GM12878 (cell line): ENCODE data around the gene GALNT11. TPM values are rescaled to one million over a fixed set of nuclear protein-coding genes. Genes with fewer than 3 reads are reported as not detected.

ENCODE experiments used
- ATAC-seq: fragments of 200-7000 bp; cut with Tn5 transposase; 3 replicates; pipeline ENCODE4 v1.9.1; 2020; ENCODE audit warnings: mild to moderate bottlenecking, moderate library complexity
- BruUV-seq: library from RNA; stranded (reverse); fragments of 400-500 nt; replicated peaks from 2 replicates; lab custom pipeline; 2021; lab: Mats Ljungman, UMichigan
- CTCF ChIA-PET: fragments of 300-600 bp; sonication (Branson Sonifier 250); formaldehyde crosslinking; extraction: SDS; loops from one replicate; lab custom pipeline; 2021; ENCODE audit warnings: inconsistent platforms; lab: Yijun Ruan, JAX
- POLR2A ChIA-PET: fragments of 350-600 bp; formaldehyde crosslinking; extraction: SDS; loops from one replicate; lab custom pipeline; 2021; ENCODE audit warnings: inconsistent platforms; lab: Charles Lee
- RAD21 ChIA-PET: fragments of 300-600 bp; sonication (Branson Sonifier 250); formaldehyde crosslinking; loops from one replicate; lab custom pipeline; 2023; ENCODE audit warnings: antibody characterized with exemption; ENCODE audit not compliant: unreplicated experiment; lab: Charles Lee
- SMC1A ChIA-PET: fragments of 300-600 bp; sonication (Branson Sonifier 250); formaldehyde crosslinking; loops from one replicate; lab custom pipeline; 2023; ENCODE audit not compliant: unreplicated experiment, uncharacterized antibody; lab: Charles Lee
- DNase-seq: peaks from one replicate; pipeline ENCODE4 v3.0.0-alpha.2; 2011; ENCODE audit warnings: low read depth, low spot score
- FAIRE-seq: peaks from 3 replicates; lab custom pipeline; 2011; peaks lifted over from hg19 to GRCh38; lab: Jason Lieb, UNC
- H2AFZ ChIP-seq: 2 replicates; pipeline ENCODE4 v1.6.0; 2011; ENCODE audit warnings: low read depth, low read length, control low read depth; ENCODE audit not compliant: control insufficient read depth
- H3K27ac ChIP-seq: 2 replicates; pipeline ENCODE4 v1.5.1; 2011; ENCODE audit warnings: control low read depth; ENCODE audit not compliant: control insufficient read depth, insufficient read depth
- H3K27me3 ChIP-seq, 2 experiments: replicated peaks in 1 of 2; 2 replicates each; pipeline versions ENCODE4 v1.6.0 to v1.6.1; 2011; ENCODE audit warnings: low read length in 1 of 2; ENCODE audit not compliant: control insufficient read depth in 2 of 2, insufficient read depth in 2 of 2
- H3K36me3 ChIP-seq, 2 experiments: 2 replicates each; pipeline ENCODE4 v1.5.1; 2011; ENCODE audit warnings: low read length in 1 of 2; ENCODE audit not compliant: control insufficient read depth in 2 of 2, insufficient read depth in 2 of 2
- H3K4me1 ChIP-seq: 2 replicates; pipeline ENCODE4 v1.6.1; 2011; ENCODE audit warnings: mild to moderate bottlenecking, low read length, moderate library complexity, mixed read lengths; ENCODE audit not compliant: control insufficient read depth, insufficient read depth
- H3K4me2 ChIP-seq: 2 replicates; pipeline ENCODE4 v1.6.0; 2011; ENCODE audit warnings: control low read depth; ENCODE audit not compliant: control insufficient read depth, insufficient read depth
- H3K4me3 ChIP-seq: fragments of 200-600 bp; sonication (generic); 2 replicates; pipeline ENCODE4 v1.5.1; 2016
- H3K79me2 ChIP-seq: 2 replicates; pipeline ENCODE4 v1.6.0; 2011; ENCODE audit warnings: low read length; ENCODE audit not compliant: control insufficient read depth, insufficient read depth
- H3K9ac ChIP-seq: 2 replicates; pipeline ENCODE4 v1.8.0; 2011; ENCODE audit warnings: low read length, control low read depth, mixed read lengths; ENCODE audit not compliant: control insufficient read depth, insufficient read depth
- H3K9me3 ChIP-seq: replicated peaks from 3 replicates; pipeline ENCODE4 v1.5.1; 2011; ENCODE audit warnings: mild to moderate bottlenecking, low read length; ENCODE audit not compliant: control insufficient read depth, insufficient read depth
- H4K20me1 ChIP-seq: 2 replicates; pipeline ENCODE4 v1.6.0; 2011; ENCODE audit not compliant: control insufficient read depth, insufficient read depth
- CEBPB ChIP-seq, 2 experiments: fragments of 150-350 bp in 1 of 2; IDR thresholded peaks; 2 replicates each; pipeline ENCODE4 v1.6.1; 2012 to 2014; ENCODE audit warnings: low read depth in 2 of 2, low read length in 2 of 2, borderline replicate concordance in 1 of 2, inconsistent platforms in 1 of 2
- FOS ChIP-seq: IDR thresholded peaks from 3 replicates; pipeline ENCODE4 v1.6.1; 2011; ENCODE audit warnings: borderline replicate concordance; ENCODE audit not compliant: insufficient read length; ENCODE audit errors: extremely low read depth
- JUND ChIP-seq: IDR thresholded peaks from 2 replicates; pipeline ENCODE4 v1.6.1; 2012; ENCODE audit warnings: low read depth, mild to moderate bottlenecking, low read length, improper control_type of control experiment, moderate library complexity
- KAT2A ChIP-seq: conservative IDR thresholded peaks from 2 replicates; pipeline ENCODE4 v1.6.1; 2011; ENCODE audit warnings: low read depth, low read length; ENCODE audit not compliant: control insufficient read depth
- MYB ChIP-seq: fragments of 150-350 bp; IDR thresholded peaks from 2 replicates; pipeline ENCODE4 v1.6.1; 2014; ENCODE audit warnings: mild to moderate bottlenecking, low read depth, low read length, borderline replicate concordance
- NR2C1 ChIP-seq: fragments of 450-650 bp; IDR thresholded peaks from 2 replicates; pipeline ENCODE4 v1.6.1; 2017; ENCODE audit warnings: antibody characterized with exemption, mild to moderate bottlenecking, moderate library complexity
- NR2F1 ChIP-seq: fragments of 450-650 bp; conservative IDR thresholded peaks from 2 replicates; pipeline ENCODE4 v1.6.1; 2017; ENCODE audit warnings: mild to moderate bottlenecking
- POLR2AphosphoS2 ChIP-seq: IDR thresholded peaks from 2 replicates; pipeline ENCODE4 v1.6.1; 2011; ENCODE audit warnings: low read depth, mild to moderate bottlenecking, low read length, improper control_type of control experiment, moderate library complexity
- RB1 ChIP-seq: fragments of 450-650 bp; formaldehyde crosslinking; IDR thresholded peaks from 2 replicates; pipeline ENCODE4 v1.6.1; 2017; ENCODE audit warnings: mild to moderate bottlenecking, borderline replicate concordance
- RELA ChIP-seq: fragments of 450-650 bp; IDR thresholded peaks from 2 replicates; pipeline ENCODE4 v1.8.0; 2014; ENCODE audit warnings: borderline replicate concordance; ENCODE audit not compliant: partially characterized antibody
- SUZ12 ChIP-seq: fragments of 200-600 bp; sonication (generic); IDR thresholded peaks from one replicate; pipeline ENCODE4 v1.6.1; 2018; ENCODE audit warnings: antibody characterized with exemption, mild to moderate bottlenecking; ENCODE audit not compliant: unreplicated experiment
- YBX1 ChIP-seq: fragments of 450-650 bp; IDR thresholded peaks from 2 replicates; pipeline ENCODE4 v1.6.1; 2016; ENCODE audit warnings: antibody characterized with exemption
- ZNF217 ChIP-seq: fragments of 450-650 bp; IDR thresholded peaks from 2 replicates; pipeline ENCODE4 v1.6.1; 2017; ENCODE audit warnings: antibody characterized with exemption, mild to moderate bottlenecking
- WGBS: methylation state at CpG from one replicate; pipeline ENCODE4 v1.1.6; 2016; ENCODE audit warnings: low lambda C conversion rate; ENCODE audit not compliant: insufficient replicate concordance, insufficient coverage; ENCODE audit errors: missing lambda C conversion rate; 5-methylcytosine and 5-hydroxymethylcytosine counted together
- in situ Hi-C: fragments of 300-500 bp; cut with MboI; formaldehyde crosslinking; loops from 9 replicates; pipeline ENCODE4 v1.14.3; 2018; ENCODE audit warnings: mixed read lengths
- intact Hi-C: fragments of 100-400 bp; cut with micrococcal nuclease; formaldehyde crosslinking; loops from one replicate; pipeline ENCODE4 v1.14.2; 2022; ENCODE audit not compliant: unreplicated experiment
- polyA plus RNA-seq, 11 experiments: library from polyadenylated mRNA; depleted of rRNA in 4 of 11; unstranded in 6 of 11; stranded (reverse) in 5 of 11; fragments of >200 nt; fragmentation: Nextera tagmentation in 4 of 11; fragmentation: Illumina TruSeq in 1 of 11; extraction: Ambion mirVana in 4 of 11; extraction: Trizol in 1 of 11; gene quantifications; 1 replicate in 1 of 11; 2 replicates in 10 of 11; pipeline versions ENCODE4 v1.2.1 to v1.2.3, GENCODE V29; 2011 to 2016; ENCODE audit warnings: inconsistent platforms in 2 of 11, missing spikeins in 2 of 11, low read depth in 1 of 11
- total RNA-seq, 4 experiments: library from RNA; depleted of rRNA in 3 of 4; stranded (reverse); fragments of >200 nt in 3 of 4; fragmentation: Illumina TruSeq in 1 of 4; extraction: Trizol in 1 of 4; gene quantifications; 2 replicates each; pipeline versions ENCODE4 v1.2.1 to v1.2.3, GENCODE V29; 2013 to 2021
- TF ChIP-seq, protein P1 (sequence below): fragments of 450-650 bp; IDR thresholded peaks from 2 replicates; pipeline ENCODE4 v1.6.1; 2017; ENCODE audit warnings: borderline replicate concordance
- TF ChIP-seq, protein P2 (sequence below): fragments of 450-650 bp; IDR thresholded peaks from 2 replicates; pipeline ENCODE4 v1.6.1; 2017; ENCODE audit warnings: low read depth, mild to moderate bottlenecking, moderate library complexity
- TF ChIP-seq, protein P3 (sequence below): IDR thresholded peaks from 2 replicates; pipeline ENCODE4 v1.6.1; 2012; ENCODE audit warnings: mild to moderate bottlenecking, low read depth, low read length

GALNT11 gene
- total and polyA plus RNA-seq, 10 of the 15 experiments (the other 5 are each of a cell fraction or from before 2014, with no cell fraction given), result 2.0 to 9.5 (median 6.4) TPM

DNA sequence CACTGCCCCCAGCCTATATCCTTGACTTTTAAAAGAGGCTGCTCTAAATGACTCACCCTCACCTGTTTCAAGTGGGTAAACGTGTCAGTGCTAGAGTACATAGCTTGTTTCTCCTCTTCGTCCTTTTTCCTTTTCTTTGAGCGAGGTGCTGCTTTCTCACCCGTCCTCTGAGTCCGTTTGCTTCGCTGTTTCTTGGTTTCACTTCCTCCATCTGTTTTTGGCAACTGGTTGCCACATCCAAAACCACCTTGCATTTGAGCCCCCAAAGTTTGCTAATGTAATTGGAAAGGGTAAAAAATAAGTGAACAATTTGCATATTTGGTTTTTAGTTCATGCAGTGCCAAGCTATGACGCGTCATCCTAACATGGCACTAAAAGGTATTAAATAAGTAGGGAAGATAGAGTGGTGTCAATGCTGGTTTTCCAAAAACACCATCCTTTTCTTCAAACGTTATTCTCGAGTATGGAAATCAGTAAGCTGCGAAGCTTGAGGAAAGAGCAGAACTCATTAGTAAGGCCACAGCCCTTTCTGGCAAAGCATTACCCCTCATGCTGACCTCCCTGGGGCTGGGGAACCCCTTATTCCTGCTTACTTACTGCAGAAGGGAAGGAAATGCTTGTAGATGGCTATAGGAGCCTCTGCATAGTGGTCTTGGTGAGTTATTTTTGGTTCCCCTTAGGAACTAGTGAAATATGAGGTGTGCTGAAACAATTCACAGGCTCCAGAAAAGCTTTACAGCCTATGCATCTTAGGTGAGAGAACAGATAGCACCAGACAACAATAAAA, 133.5 kb downstream of the GALNT11 start:
- peak overlapping the region; percentile 78 for H3K4me2 ChIP-seq
- no peaks in the 10 kb centered on the region for H4K20me1 ChIP-seq
- CTCF ChIA-PET, result interaction anchor here (1.1 to 1.7 kb wide), 2 partner anchors 34 to 547 kb away, joined by 3 to 4 read pairs; no protein-coding TSS in a partner anchor
- ATAC-seq (peak; percentile 94), DNase-seq (peak; percentile 95), FAIRE-seq (peak; percentile 98)
- H3K27ac ChIP-seq, result peak overlapping the region; percentile 80
- H3K4me3 ChIP-seq, result peak overlapping the region; percentile 4
- in situ Hi-C loops (no loop called here), intact Hi-C loops (no loop called here)
- SMC1A ChIA-PET, result interaction anchor here (0.6 to 5.6 kb wide), 8 partner anchors 9 to 636 kb away, joined by 3 to 33 read pairs (median 3); no protein-coding TSS in a partner anchor
- H3K36me3 ChIP-seq, result peaks cover 7 to 31% of the 10 kb centered on the region in 2 experiments
- no peaks in the 10 kb centered on the region for H3K9me3 ChIP-seq
- no peaks in the 10 kb centered on the region; the same call in 1 of the 2 replicates for H3K79me2 ChIP-seq
- BruUV-seq, result no TSS peak
- RAD21 ChIA-PET, result interaction anchor here (1.1 to 3.5 kb wide), 3 partner anchors 19 to 548 kb away, joined by 3 to 14 read pairs (median 3); no protein-coding TSS in a partner anchor
- H3K27me3 ChIP-seq, result no peaks in the 10 kb centered on the region
- H3K9ac ChIP-seq, result peak overlapping the region; percentile 47; the same call in 1 of the 2 replicates
- peak overlapping the region; percentile 55; the same call in 1 of the 2 replicates for H2AFZ ChIP-seq
- peaks cover 27% of the 10 kb centered on the region for H3K4me1 ChIP-seq
- POLR2A ChIA-PET, result interaction anchor here (0.9 to 1.7 kb wide), 4 partner anchors 9 to 156 kb away, joined by 3 to 4 read pairs (median 3); no protein-coding TSS in a partner anchor
- 2% methylated on average over 11 of the region's 11 CpGs for WGBS
- TF ChIP-seq ZNF217 (peak; percentile 85; the same call in 1 of the 2 replicates), RELA (peak; percentile 11), FOS (no peak), RB1 (no peak), NR2C1 (no peak), NR2F1 (peak; percentile 75), CEBPB (IDR thresholded peaks at IDR 0.05; ENCODE audit: borderline replicate concordance in 1 of 2, low read depth in 2 of 2, low read length in 2 of 2) (peak in 1 of 2 experiments; percentile 18; a peak in 1 of 4 replicates), JUND (no peak), KAT2A (no peak), MYB (peak; percentile 79), SUZ12 (no peak), POLR2AphosphoS2 (no peak), YBX1 (no peak)
- TF ChIP-seq, protein P1, sequence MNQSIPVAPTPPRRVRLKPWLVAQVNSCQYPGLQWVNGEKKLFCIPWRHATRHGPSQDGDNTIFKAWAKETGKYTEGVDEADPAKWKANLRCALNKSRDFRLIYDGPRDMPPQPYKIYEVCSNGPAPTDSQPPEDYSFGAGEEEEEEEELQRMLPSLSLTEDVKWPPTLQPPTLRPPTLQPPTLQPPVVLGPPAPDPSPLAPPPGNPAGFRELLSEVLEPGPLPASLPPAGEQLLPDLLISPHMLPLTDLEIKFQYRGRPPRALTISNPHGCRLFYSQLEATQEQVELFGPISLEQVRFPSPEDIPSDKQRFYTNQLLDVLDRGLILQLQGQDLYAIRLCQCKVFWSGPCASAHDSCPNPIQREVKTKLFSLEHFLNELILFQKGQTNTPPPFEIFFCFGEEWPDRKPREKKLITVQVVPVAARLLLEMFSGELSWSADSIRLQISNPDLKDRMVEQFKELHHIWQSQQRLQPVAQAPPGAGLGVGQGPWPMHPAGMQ, result no peak
- TF ChIP-seq, protein P2, sequence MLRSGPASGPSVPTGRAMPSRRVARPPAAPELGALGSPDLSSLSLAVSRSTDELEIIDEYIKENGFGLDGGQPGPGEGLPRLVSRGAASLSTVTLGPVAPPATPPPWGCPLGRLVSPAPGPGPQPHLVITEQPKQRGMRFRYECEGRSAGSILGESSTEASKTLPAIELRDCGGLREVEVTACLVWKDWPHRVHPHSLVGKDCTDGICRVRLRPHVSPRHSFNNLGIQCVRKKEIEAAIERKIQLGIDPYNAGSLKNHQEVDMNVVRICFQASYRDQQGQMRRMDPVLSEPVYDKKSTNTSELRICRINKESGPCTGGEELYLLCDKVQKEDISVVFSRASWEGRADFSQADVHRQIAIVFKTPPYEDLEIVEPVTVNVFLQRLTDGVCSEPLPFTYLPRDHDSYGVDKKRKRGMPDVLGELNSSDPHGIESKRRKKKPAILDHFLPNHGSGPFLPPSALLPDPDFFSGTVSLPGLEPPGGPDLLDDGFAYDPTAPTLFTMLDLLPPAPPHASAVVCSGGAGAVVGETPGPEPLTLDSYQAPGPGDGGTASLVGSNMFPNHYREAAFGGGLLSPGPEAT, result peak; percentile 94
- TF ChIP-seq, protein P3, sequence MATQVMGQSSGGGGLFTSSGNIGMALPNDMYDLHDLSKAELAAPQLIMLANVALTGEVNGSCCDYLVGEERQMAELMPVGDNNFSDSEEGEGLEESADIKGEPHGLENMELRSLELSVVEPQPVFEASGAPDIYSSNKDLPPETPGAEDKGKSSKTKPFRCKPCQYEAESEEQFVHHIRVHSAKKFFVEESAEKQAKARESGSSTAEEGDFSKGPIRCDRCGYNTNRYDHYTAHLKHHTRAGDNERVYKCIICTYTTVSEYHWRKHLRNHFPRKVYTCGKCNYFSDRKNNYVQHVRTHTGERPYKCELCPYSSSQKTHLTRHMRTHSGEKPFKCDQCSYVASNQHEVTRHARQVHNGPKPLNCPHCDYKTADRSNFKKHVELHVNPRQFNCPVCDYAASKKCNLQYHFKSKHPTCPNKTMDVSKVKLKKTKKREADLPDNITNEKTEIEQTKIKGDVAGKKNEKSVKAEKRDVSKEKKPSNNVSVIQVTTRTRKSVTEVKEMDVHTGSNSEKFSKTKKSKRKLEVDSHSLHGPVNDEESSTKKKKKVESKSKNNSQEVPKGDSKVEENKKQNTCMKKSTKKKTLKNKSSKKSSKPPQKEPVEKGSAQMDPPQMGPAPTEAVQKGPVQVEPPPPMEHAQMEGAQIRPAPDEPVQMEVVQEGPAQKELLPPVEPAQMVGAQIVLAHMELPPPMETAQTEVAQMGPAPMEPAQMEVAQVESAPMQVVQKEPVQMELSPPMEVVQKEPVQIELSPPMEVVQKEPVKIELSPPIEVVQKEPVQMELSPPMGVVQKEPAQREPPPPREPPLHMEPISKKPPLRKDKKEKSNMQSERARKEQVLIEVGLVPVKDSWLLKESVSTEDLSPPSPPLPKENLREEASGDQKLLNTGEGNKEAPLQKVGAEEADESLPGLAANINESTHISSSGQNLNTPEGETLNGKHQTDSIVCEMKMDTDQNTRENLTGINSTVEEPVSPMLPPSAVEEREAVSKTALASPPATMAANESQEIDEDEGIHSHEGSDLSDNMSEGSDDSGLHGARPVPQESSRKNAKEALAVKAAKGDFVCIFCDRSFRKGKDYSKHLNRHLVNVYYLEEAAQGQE, result no peak
